ENCODE results near the gene USP35.

USP35 gene

DNA sequence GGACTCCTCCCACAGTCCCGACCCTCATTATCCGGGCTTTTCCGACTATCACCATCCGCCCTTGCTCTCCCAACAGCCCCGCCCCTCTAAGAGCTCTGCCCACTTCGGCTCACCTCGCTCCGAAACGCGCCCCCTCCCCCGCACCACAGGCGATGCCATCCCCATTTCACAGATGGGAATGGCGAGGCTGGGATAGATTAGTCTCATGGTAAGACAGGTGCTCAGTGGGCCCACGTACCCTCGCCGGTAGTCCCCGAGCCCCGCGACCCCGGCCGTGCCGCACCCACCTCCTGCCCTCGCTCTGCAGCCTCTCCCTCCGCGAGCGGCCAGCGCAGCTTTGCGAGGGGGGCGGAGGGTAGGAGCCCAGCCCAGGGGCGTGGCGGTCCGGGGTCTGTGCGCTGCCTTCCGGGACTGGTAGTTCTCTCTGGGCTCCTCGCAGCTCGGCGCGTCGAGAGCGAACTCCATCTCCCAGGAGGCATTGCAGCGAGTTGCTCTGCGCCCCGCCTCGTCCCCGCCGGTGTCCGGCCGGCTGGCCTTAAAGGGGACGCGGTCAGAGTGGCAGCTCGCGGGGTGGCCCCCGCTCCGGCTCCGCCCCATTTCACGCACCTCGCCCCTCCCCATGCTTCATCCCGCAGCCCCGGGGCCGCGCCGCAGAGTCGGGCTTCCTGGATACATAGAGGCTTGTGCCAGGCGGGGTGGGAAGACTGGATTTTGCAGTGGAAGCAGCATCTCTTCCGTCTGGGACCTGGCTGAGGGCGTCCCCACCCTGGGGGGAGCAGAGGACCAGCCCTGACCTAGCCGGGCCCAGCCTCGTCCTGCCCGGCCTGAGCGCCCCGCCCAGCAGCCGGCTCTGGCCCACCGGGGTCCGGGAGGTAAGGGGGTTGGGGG lies at the start of gene USP35, which contains the start of gene KCTD21:
TSS of gene USP35 (plus strand) at position 634 of the 888 bp plus-strand sequence. CDS start 7,327 bp downstream, outside the sequence.
TSS of gene KCTD21 (minus strand) at position 341 of the 888 bp plus-strand sequence. CDS start 14,072 bp downstream, outside the sequence.
- peak; percentile 95 for DNase-seq

DNA sequence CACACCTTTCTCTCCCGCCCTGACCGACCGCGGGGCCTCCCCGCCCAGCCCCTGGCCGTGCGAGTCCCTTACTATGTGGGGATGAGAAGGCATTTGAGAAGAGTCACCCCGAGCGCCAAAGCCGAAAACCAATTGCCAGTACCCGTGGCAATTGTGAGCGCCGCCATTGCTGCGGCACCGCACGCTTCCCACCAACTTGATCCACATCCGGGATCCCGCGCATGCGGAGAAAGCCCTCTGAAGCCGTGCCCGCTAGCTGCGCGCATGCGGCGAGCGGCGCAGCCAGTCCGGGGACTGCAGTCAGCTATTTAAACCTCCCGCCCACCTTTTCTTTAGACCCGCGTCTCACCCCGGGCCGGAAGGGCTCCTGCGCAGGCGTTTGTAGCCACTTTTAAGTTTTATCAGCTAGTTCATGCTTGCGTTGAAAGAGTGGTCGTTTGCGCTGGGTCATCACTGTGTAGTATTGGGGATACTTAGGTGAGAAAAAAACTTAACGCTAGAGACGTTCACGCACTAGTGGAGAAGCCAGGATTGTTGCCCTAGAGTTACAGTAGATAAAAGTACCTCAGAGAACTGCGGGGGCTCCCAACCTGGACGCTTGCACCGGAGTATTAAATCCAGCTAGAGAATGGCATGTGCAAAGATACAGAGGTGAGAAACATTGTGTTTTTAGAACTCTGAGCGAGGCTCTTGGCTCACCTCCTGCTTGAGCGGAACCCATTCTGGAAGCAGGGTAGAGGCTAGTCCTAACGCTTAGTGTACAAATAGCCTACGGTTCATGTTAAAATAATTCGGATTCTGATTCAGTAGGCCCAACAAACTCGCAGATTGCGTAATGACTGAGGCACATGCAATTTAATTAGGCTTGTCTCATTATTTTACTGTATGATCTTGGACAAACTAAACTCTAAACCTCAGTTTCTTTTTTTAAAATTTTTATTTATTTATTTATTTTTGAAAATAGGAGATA lies 49.0 kb upstream of the USP35 start, which contains the start of gene ALG8:
TSS of gene ALG8 (minus strand) at position 205 of the 970 bp plus-strand sequence. CDS start at position 167, 38 bp downstream.
- peak; percentile 96 for DNase-seq

DNA sequence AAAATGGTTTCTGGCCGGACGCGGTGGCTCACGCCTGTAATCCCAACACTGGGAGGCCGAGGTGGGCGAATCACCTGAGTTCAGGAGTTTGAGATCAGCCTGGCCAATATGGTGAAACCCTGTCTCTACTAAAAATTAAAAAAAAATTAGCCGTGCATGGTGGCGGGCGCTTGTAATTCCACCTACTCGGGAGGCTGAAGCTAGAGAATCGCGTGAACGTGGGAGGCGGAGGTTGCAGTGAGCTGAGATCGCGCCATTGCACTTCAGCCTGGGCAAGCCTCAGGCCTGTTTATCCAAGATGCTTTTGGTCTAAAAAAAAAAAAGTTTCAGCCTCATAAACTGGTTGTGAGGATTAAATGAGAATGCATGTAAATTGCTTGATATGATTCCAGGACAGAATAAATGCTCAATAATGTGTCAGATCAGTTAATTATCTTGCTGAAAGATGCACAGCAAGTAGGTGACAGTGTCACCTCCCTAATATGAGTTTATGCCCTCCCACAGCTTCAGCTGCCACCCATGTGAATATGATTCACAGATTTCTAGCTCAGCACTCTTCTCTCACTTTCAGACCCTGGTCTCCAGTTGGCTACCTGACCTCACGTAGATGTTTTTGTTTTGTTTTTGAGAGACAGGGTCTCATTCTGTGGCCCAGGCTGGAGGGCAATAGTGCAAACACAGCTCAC lies 48.2 kb upstream of the USP35 start:
- DNase-seq, result no peak

GRCh38 chr11:78145511-78146025 lies 43.2 kb upstream of the USP35 start:
- no peak for DNase-seq

GRCh38 chr11:78147807-78148206 lies 40.9 kb upstream of the USP35 start:
- no peak for DNase-seq

DNA sequence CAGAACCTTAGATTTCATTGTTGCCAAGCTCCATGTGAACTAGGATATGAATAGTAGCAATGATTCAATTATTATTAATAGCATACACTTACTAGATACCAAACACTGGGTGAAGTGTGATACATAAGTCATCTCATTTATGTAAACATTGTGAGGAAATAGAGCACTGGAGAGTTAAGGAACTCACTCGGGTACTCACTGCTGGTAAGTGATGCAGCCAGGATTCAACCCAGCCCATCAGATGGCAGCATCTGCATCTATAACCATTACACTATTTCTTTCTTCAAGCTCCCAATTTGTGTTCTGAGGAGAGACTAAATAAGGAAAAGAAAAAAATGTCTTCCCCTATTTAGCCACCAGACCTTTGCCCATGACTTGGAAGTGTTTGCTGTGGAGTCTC lies 39.1 kb upstream of the USP35 start:
- DNase-seq, result no peak

GRCh38 chr11:78150346-78150745 lies 38.4 kb upstream of the USP35 start:
- no peak for DNase-seq

GRCh38 chr11:78150754-78151153 lies 38.0 kb upstream of the USP35 start:
- no peak for DNase-seq

DNA sequence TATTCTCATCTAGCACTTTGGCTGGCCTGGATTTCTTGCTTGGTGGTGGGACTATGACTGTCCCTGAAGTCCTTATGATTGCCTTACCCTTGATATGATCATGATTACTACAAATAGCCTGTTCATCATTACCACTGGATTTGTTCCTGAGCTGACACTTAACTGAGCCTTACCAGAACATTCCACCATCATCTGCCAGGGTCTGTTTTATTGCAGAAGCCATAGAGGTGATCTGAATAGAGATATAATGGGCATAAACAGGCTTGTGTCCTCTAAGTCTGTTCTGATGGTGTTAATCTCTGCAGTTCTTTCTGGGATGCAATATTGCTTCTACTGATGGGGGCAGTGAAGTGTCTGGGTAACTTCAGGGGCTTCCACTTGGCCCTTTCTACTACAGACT lies 36.9 kb upstream of the USP35 start:
- no peak for DNase-seq

DNA sequence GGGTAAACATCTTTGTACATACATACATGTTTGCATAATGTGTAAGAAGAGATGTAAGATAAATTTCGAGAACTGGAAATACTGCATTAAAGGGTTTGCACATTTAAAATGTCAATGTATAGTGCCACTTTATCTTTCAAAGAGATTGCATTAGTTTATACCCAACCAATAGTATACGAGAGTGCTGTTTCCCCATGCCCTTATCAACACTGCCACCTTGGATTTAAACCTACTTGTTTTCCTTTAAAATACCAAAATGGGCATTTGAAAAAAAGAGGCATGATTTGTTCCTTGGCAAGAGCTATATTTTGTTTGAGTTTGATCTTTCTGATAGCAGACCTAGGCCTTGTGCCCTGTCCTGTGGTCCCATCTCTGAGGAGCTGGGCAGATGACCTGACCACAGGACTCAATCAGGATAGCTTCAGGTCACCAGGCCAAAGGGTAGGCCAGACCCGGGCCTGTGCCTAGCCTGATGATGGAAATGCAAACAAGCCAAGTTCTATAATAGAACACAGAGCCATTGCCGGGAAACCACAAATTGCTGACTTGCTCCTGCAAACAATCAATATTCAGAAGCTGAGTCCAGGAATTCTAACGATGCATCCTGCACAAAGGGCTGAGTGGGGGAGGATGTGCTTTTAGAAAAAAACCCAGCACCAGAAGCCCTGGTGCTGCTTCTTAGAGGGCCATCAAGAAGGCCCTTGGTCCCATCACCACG lies 32.4 kb upstream of the USP35 start:
- DNase-seq, result peak; percentile 75

DNA sequence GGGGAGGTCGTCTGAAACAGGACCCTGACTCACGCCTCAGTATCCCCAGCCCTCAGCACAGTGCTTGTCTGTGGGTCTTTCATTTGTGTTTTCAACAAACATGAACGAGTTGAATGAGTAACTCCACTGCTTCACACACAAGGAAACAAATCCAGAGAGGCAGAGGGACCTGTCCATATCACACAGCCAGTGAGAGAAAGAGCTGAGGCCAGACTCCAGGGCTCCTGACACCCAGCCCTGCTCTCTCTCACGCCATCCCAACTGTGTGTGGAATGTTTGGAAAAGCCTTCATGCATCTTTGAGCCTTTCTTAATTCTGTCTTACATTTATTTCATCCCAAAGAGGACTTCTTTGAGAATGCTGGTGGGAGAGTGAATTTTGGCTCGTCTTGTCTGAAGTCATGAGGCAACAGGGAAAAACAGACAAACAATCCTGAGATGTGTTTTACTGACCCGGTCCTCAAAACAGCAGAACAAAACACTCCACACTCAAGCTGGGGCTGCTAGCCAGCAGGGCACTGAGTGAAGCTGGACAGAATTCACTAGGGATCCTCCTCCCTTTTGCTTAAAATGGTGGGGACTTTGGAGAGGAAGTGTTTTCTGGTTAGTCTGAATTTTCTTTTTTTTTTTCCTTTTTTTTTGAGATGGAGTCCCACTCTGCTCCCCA lies 29.6 kb upstream of the USP35 start:
- DNase-seq, result no peak

- no peak for DNase-seq
These were observed 28.2 kb upstream of the USP35 start for GRCh38 chr11:78160557-78160956.

DNA sequence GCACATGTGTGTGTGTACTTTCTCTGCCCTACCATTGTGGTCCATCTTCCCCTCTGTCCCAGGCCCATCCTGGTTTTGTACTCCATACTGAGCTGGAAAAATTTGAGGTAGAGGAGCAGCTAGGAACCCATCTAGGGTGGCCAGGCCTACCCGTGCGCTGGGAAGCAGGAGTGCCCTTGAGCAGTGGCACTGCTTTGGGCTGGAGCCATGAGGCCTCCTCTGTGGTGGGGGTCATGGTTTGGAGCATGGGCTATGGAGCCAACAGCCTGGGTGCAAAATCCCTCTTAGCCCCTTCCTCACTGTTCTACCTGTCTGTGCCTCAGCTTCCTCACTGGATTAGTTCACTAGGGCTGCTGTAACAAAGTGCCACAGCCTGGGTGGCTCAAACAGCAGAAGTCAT lies 27.4 kb upstream of the USP35 start:
- DNase-seq, result no peak

DNA sequence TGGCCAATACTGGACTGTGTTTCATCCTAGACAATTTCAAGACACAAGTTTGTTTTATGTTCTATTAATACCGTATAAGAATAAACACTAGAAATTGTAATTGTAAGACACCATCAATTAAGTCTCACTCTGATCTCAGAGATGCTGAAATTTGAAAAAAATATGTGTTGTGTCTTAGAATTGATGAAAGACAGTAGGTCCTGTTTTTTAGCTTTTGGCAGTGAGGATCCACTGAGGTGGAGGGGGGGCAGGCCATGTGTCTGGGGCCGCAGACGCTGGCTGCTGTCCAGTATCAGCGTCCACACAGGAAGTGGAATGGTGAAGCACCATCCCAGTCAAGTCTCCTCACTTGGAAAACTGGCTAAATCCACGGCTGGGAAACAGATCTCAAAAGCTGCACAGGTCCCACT lies 26.8 kb upstream of the USP35 start:
- DNase-seq, result no peak

DNA sequence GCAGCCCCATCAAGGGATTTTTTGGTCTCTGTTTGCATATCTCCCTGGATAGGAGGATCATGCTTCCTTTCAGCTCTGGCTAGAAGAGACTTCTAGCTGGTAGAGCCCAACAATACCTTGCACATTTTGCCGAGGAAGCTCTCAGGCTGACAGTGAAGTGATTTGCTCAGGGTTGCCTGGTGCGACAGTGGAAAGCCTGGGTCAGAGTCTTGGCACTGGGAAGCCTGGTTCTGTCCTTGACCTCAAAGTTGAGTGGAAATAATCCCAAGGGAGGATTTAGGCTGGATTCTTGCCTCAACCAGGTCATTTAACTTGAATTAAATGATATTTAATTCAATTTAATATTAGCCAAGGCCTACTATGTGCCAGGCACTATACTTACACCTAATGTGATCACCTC lies 24.9 kb upstream of the USP35 start:
- DNase-seq, result no peak

DNA sequence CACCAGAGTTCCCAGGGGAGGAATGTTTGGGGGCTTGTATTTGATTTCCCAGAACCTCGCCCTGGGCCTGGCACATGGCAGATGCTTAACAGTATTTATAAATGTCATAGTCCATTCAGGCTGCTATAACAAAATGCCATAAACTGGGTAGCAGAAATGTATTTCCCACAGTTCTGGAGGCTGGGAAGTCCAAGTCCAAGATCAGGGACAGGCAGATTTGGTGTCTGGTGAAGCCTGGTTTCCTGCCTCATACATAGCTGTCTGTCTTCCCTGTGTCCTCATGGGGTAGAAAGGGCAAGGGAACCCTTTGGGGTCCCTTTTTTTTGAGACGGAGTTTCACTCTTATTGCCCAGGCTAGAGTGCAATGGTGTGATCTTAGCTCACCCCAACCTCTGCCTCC lies 24.2 kb upstream of the USP35 start:
- no peak for DNase-seq

GRCh38 chr11:78166855-78167469 lies 21.8 kb upstream of the USP35 start:
- DNase-seq, result no peak

GRCh38 chr11:78168539-78169477 lies 19.9 kb upstream of the USP35 start:
- DNase-seq, result no peak

DNA sequence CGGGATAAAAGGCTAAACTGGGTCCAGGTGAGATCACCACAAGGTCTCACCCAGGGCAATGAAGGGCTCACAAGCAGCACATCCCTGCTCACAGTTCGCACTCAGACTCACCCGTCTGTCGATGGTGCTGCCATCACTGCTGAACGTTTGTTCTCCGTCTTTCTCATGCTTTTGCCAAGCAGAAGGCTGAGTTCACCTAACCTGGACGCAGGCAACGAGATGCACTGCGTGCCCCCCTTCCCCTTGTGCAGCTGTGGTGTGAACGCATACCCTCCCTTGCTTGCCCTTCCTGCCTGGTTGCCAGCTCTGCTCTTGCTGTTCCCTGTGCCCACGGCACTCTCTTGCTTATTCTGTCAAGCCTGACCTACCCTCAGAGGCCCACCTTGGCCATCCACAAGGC lies 18.3 kb upstream of the USP35 start:
- DNase-seq, result no peak
